ENCODE data around the gene PRUNE2. TPM values are rescaled to one million over a fixed set of nuclear protein-coding genes. Genes with fewer than 3 reads are reported as not detected.

PRUNE2 gene
- total RNA-seq, 2 experiments from 2014 or later, result 0.38 to 0.44 TPM

DNA sequence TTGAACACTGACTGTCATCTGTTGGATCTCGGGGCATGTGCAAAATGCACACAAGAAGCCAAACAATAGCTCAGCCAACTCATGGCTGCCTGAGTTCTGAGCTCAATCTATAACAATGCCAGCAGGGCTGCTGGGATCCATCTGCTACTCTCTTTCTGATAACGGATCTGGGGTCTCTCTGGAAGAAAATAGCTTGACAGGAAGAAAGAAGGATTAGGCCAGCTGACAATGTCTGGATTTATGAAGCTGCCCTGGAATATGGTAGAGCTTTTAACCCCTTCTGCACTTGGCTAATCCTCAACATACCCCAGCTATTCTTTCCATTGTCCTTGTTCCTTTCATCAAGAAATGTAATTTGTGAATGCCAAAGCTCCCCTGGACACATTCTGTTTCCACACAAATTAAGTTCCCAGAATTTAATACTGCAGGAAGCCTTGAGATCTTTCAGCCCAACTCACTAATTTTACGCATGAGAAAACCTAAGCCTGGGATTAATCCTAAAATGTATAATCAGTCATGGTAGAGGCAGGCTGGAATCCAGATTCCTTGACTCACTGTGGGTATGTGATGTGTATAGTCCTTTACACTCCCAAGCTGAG lies 204.4 kb downstream of the PRUNE2 start:
- Histone ChIP-seq H3K4me1 (ENCODE audit: insufficient read depth, low read length, poor library complexity, severe bottlenecking) (no peaks in the 10 kb centered on the region), H3K4me3 (ENCODE audit: low read depth, low read length, poor library complexity, severe bottlenecking) (no peak overlapping the region), H3K79me2 (ENCODE audit: insufficient read depth, low read depth, low read length) (no peaks in the 10 kb centered on the region), H3K4me2 (ENCODE audit: low read length) (no peak overlapping the region), H3K27ac (ENCODE audit: low read depth, low read length, poor library complexity, severe bottlenecking) (no peak overlapping the region), H2AFZ (ENCODE audit: low read length) (no peak overlapping the region), H4K20me1 (ENCODE audit: insufficient read depth, low read length) (no peaks in the 10 kb centered on the region), H3K36me3 (ENCODE audit: insufficient read depth, low read length) (no peaks in the 10 kb centered on the region), H3K9me2 (ENCODE audit: insufficient read depth, low read length) (no peaks in the 10 kb centered on the region), H3K9me3 (ENCODE audit: low read length) (no peaks in the 10 kb centered on the region)
- BruUV-seq (replicated peaks), result no TSS peak
- ChIA-PET POLR2A (interaction anchor here (0.7 to 1.7 kb wide), 3 partner anchors 10 to 307 kb away, joined by 3 to 4 read pairs (median 4); partner anchors contain the start of gene RFK), CTCF (ENCODE audit: unreplicated experiment) (no interaction called here)
- intact Hi-C loops (cut with micrococcal nuclease; ENCODE audit: unreplicated experiment), result loop anchor here (5.0 kb wide), 1 partner anchor 39 kb away; no protein-coding TSS in a partner anchor
- TF ChIP-seq, protein P1, sequence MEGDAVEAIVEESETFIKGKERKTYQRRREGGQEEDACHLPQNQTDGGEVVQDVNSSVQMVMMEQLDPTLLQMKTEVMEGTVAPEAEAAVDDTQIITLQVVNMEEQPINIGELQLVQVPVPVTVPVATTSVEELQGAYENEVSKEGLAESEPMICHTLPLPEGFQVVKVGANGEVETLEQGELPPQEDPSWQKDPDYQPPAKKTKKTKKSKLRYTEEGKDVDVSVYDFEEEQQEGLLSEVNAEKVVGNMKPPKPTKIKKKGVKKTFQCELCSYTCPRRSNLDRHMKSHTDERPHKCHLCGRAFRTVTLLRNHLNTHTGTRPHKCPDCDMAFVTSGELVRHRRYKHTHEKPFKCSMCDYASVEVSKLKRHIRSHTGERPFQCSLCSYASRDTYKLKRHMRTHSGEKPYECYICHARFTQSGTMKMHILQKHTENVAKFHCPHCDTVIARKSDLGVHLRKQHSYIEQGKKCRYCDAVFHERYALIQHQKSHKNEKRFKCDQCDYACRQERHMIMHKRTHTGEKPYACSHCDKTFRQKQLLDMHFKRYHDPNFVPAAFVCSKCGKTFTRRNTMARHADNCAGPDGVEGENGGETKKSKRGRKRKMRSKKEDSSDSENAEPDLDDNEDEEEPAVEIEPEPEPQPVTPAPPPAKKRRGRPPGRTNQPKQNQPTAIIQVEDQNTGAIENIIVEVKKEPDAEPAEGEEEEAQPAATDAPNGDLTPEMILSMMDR (conservative IDR thresholded peaks at IDR 0.05; ENCODE audit: low read length), result no peak
- TF ChIP-seq EZH2phosphoT487 (IDR thresholded peaks at IDR 0.05; ENCODE audit: borderline replicate concordance, low read depth, low read length), result no peak
- DNase-seq (ENCODE audit: low spot score), result no peak

DNA sequence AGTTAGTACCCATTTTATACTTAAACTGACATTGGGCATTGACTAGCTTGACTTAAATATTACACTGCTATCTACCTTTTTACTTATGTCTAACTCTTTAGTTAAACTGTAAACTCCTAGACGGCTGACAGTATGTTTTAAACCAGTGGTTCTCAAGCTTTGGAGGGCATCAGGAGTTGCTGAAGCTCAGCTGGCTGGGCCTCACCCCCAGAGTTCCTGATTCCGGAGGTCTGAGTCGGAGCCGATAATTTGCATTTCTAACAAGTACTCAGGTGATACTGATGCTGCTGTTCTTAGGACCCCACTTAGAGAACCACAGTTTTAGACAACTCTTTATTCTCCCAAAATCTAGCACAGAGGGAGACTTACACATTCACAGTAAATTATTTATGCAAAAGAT lies 205.0 kb downstream of the PRUNE2 start:
- H3K9me3 ChIP-seq (ENCODE audit: low read length), result no peaks in the 10 kb centered on the region
- BruUV-seq (replicated peaks), result no TSS peak

More for the DNA sequence above, 205.0 kb downstream of the PRUNE2 start:
- no peaks in the 10 kb centered on the region for H4K20me1 ChIP-seq (ENCODE audit: insufficient read depth, low read length)
- intact Hi-C loops (cut with micrococcal nuclease; ENCODE audit: unreplicated experiment), result loop anchor here (5.0 kb wide), 1 partner anchor 39 kb away; no protein-coding TSS in a partner anchor
- CTCF ChIA-PET (ENCODE audit: unreplicated experiment), result no interaction called here
- H3K36me3 ChIP-seq (ENCODE audit: insufficient read depth, low read length), result no peaks in the 10 kb centered on the region
- POLR2A ChIA-PET, result interaction anchor here (0.6 to 1.7 kb wide), 3 partner anchors 9 to 306 kb away, joined by 4 read pairs; partner anchors contain the start of gene RFK
- no peaks in the 10 kb centered on the region for H3K79me2 ChIP-seq (ENCODE audit: insufficient read depth, low read depth, low read length)
- H3K9me2 ChIP-seq (ENCODE audit: insufficient read depth, low read length), result no peaks in the 10 kb centered on the region
- TF ChIP-seq, protein P1 (conservative IDR thresholded peaks at IDR 0.05; ENCODE audit: low read length), result no peak
- TF ChIP-seq EZH2phosphoT487 (IDR thresholded peaks at IDR 0.05; ENCODE audit: borderline replicate concordance, low read depth, low read length), result no peak
- no peak overlapping the region for H2AFZ ChIP-seq (ENCODE audit: low read length)
- no peak overlapping the region for H3K4me3 ChIP-seq (ENCODE audit: low read depth, low read length, poor library complexity, severe bottlenecking)
- H3K27ac ChIP-seq (ENCODE audit: low read depth, low read length, poor library complexity, severe bottlenecking), result no peak overlapping the region
- DNase-seq (ENCODE audit: low spot score), result no peak
- no peaks in the 10 kb centered on the region for H3K4me1 ChIP-seq (ENCODE audit: insufficient read depth, low read length, poor library complexity, severe bottlenecking)
- H3K4me2 ChIP-seq (ENCODE audit: low read length), result no peak overlapping the region

Data from OCI-LY7 (cell line).